DOHH2 (cell line): ENCODE measurements around the gene TAF6.

Experiments
- CTCF ChIP-seq: fragments of 200-600 bp; sonication (generic); IDR thresholded peaks from one replicate; pipeline ENCODE4 v1.5.1; 2014; ENCODE audit warnings: antibody characterized with exemption, mild to moderate bottlenecking, low read depth, low read length; ENCODE audit not compliant: poor library complexity, severe bottlenecking
- EZH2phosphoT487 ChIP-seq: fragments of 200-600 bp; sonication (generic); IDR thresholded peaks from 2 replicates; pipeline ENCODE4 v1.6.1; 2017; ENCODE audit warnings: borderline replicate concordance, mild to moderate bottlenecking, antibody characterized with exemption, low read length, moderate library complexity, mixed read lengths

DNA sequence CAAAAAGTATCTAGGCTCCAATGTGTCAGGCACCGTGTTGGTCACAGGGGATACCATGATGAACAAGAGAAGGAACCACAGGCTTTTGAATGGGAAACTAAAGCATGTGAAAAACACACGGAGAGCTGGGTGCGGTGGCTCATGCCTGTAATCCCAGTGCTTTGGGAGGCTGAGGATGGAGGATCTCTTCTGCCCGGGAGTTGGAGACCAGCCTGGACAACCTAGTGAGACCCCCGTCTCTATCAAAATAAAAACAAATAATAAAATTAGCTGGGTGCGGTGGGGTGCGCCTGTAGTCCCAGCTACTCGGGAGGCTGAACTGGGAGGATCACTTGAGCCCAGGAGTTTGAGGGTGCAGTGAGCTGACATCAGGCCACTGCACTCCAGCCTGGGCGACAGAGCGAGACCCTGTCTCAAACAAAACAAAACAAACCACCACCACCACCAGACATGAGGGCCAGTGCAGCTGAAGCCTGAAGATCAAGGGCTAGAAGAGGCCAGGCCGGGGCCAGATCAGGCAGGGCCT, 31.0 kb downstream of the TAF6 start:
- TF ChIP-seq CTCF, result no peak
- no peak for TF ChIP-seq EZH2phosphoT487
